ENCODE data around the gene ARHGAP42.

The ARHGAP42 gene

DNA sequence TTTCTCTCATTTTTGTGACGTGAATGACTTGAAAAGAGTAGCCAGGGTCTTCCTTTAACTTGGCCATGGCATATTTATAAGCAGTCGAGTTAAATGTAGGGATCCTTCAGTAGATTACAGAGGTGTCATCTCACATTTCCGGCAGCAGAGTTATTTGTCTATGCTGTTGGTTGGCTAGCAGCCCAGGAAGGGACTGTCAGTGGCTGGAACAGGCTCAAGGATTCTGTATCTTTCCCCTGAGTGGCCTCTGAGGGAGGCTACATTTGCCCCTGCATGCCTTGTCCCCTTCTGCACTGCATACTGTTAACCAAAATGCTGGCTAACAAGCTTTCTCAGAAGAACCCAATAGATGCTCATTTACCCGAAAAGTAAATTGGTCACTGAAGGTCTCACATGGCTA, 254.9 kb downstream of the ARHGAP42 start:
- no peaks in the 10 kb centered on the region for H3F3A ChIP-seq (ENCODE audit: control insufficient read depth, insufficient read depth)
- H3K79me2 ChIP-seq (ENCODE audit: control insufficient read depth, low read length), result no peaks in the 10 kb centered on the region
- no peaks in the 10 kb centered on the region for H3K9me3 ChIP-seq (ENCODE audit: control insufficient read depth, insufficient read depth, low read length)
- H3K4me2 ChIP-seq (ENCODE audit: low read length), result no peak overlapping the region
- H3K36me3 ChIP-seq (ENCODE audit: control insufficient read depth, low read length), result no peaks in the 10 kb centered on the region
- H3K4me1 ChIP-seq (ENCODE audit: control insufficient read depth, low read length), result no peaks in the 10 kb centered on the region
- no peak overlapping the region for H3K4me3 ChIP-seq (ENCODE audit: low read length)
- TF ChIP-seq CTCF (IDR thresholded peaks at IDR 0.05; ENCODE audit: low read depth, low read length, poor library complexity, severe bottlenecking), result no peak
- no peaks in the 10 kb centered on the region for H3K9me2 ChIP-seq (replicated peaks; ENCODE audit: control insufficient read depth, low read length)
- no peak overlapping the region for H3K27ac ChIP-seq (ENCODE audit: low read depth, low read length)
- H4K20me1 ChIP-seq (ENCODE audit: control insufficient read depth, insufficient read depth, low read depth, low read length), result no peaks in the 10 kb centered on the region
- H3K27me3 ChIP-seq (ENCODE audit: control insufficient read depth, low read length), result no peaks in the 10 kb centered on the region

- TF ChIP-seq EZH2phosphoT487 (IDR thresholded peaks at IDR 0.05; ENCODE audit: borderline replicate concordance, low read length), result no peak
- no peak for TF ChIP-seq CTCF (IDR thresholded peaks at IDR 0.05; ENCODE audit: low read depth, low read length, poor library complexity, severe bottlenecking)
- Histone ChIP-seq H3K4me1 (ENCODE audit: control insufficient read depth, low read length) (peaks cover 21% of the 10 kb centered on the region), H4K20me1 (ENCODE audit: control insufficient read depth, insufficient read depth, low read depth, low read length) (no peaks in the 10 kb centered on the region), H3K79me2 (ENCODE audit: control insufficient read depth, low read length) (no peaks in the 10 kb centered on the region), H3K36me3 (ENCODE audit: control insufficient read depth, low read length) (no peaks in the 10 kb centered on the region), H3K4me3 (ENCODE audit: low read length) (no peak overlapping the region), H3K27ac (ENCODE audit: low read depth, low read length) (no peak overlapping the region), H3F3A (ENCODE audit: control insufficient read depth, insufficient read depth) (no peaks in the 10 kb centered on the region), H3K27me3 (ENCODE audit: control insufficient read depth, low read length) (no peaks in the 10 kb centered on the region), H3K4me2 (ENCODE audit: low read length) (no peak overlapping the region), H3K9me3 (ENCODE audit: control insufficient read depth, insufficient read depth, low read length) (no peaks in the 10 kb centered on the region), H3K9me2 (replicated peaks; ENCODE audit: control insufficient read depth, low read length) (no peaks in the 10 kb centered on the region)
Measured at GRCh38 chr11:100948936-100949335, 261.8 kb downstream of the ARHGAP42 start.

- Histone ChIP-seq H3K27ac (ENCODE audit: low read depth, low read length) (no peak overlapping the region), H4K20me1 (ENCODE audit: control insufficient read depth, insufficient read depth, low read depth, low read length) (no peaks in the 10 kb centered on the region), H3K4me3 (ENCODE audit: low read length) (no peak overlapping the region), H3K27me3 (ENCODE audit: control insufficient read depth, low read length) (no peaks in the 10 kb centered on the region), H3K4me1 (ENCODE audit: control insufficient read depth, low read length) (peaks cover 21% of the 10 kb centered on the region), H3K9me2 (replicated peaks; ENCODE audit: control insufficient read depth, low read length) (no peaks in the 10 kb centered on the region), H3K9me3 (ENCODE audit: control insufficient read depth, insufficient read depth, low read length) (no peaks in the 10 kb centered on the region), H3F3A (ENCODE audit: control insufficient read depth, insufficient read depth) (no peaks in the 10 kb centered on the region), H3K79me2 (ENCODE audit: control insufficient read depth, low read length) (no peaks in the 10 kb centered on the region), H3K36me3 (ENCODE audit: control insufficient read depth, low read length) (no peaks in the 10 kb centered on the region), H3K4me2 (ENCODE audit: low read length) (no peak overlapping the region)
- no peak for TF ChIP-seq EZH2phosphoT487 (IDR thresholded peaks at IDR 0.05; ENCODE audit: borderline replicate concordance, low read length)
- no peak for TF ChIP-seq CTCF (IDR thresholded peaks at IDR 0.05; ENCODE audit: low read depth, low read length, poor library complexity, severe bottlenecking)
Measured at GRCh38 chr11:100949443-100949842, 262.4 kb downstream of the ARHGAP42 start.

- Histone ChIP-seq H3K4me1 (ENCODE audit: control insufficient read depth, low read length) (peaks cover 19% of the 10 kb centered on the region), H3K9me2 (replicated peaks; ENCODE audit: control insufficient read depth, low read length) (no peaks in the 10 kb centered on the region), H3K27me3 (ENCODE audit: control insufficient read depth, low read length) (no peaks in the 10 kb centered on the region), H3K9me3 (ENCODE audit: control insufficient read depth, insufficient read depth, low read length) (no peaks in the 10 kb centered on the region), H3K4me2 (ENCODE audit: low read length) (no peak overlapping the region), H3K79me2 (ENCODE audit: control insufficient read depth, low read length) (no peaks in the 10 kb centered on the region), H3K36me3 (ENCODE audit: control insufficient read depth, low read length) (no peaks in the 10 kb centered on the region), H3F3A (ENCODE audit: control insufficient read depth, insufficient read depth) (no peaks in the 10 kb centered on the region), H3K27ac (ENCODE audit: low read depth, low read length) (no peak overlapping the region), H3K4me3 (ENCODE audit: low read length) (no peak overlapping the region), H4K20me1 (ENCODE audit: control insufficient read depth, insufficient read depth, low read depth, low read length) (no peaks in the 10 kb centered on the region)
- TF ChIP-seq CTCF (IDR thresholded peaks at IDR 0.05; ENCODE audit: low read depth, low read length, poor library complexity, severe bottlenecking) (no peak), EZH2phosphoT487 (IDR thresholded peaks at IDR 0.05; ENCODE audit: borderline replicate concordance, low read length) (no peak)
Measured at GRCh38 chr11:100955318-100955717, 268.2 kb downstream of the ARHGAP42 start.
